Lower leg skin (tissue), 4 donors: ENCODE results near the gene MYBPH. TPM values are rescaled to one million over a fixed set of nuclear protein-coding genes. Genes with fewer than 3 reads are reported as not detected.

Source experiments
- DNase-seq, 2 donors: peaks; one replicate each; pipeline ENCODE4 v3.0.0-alpha.2; 2019; ENCODE audit warnings: low spot score in 2 of 2
- H3K4me3 ChIP-seq: fragments of 200-600 bp; sonication (generic); 2 replicates; pipeline ENCODE4 v1.5.1; 2017; ENCODE audit warnings: mild to moderate bottlenecking, low read depth; ENCODE audit not compliant: poor library complexity, severe bottlenecking
- CTCF ChIP-seq, 3 donors: fragments of 450-650 bp; IDR thresholded peaks; one replicate each; pipeline ENCODE4 v1.5.1; 2016; ENCODE audit warnings: antibody characterized with exemption in 3 of 3, mild to moderate bottlenecking in 3 of 3, moderate library complexity in 2 of 3
- POLR2A ChIP-seq, 2 donors: fragments of 450-650 bp; IDR thresholded peaks; one replicate each; pipeline ENCODE4 v1.6.1; 2016 to 2017; ENCODE audit warnings: antibody characterized with exemption in 2 of 2, mild to moderate bottlenecking in 1 of 2, moderate library complexity in 1 of 2
- WGBS, 2 donors: methylation state at CpG; one replicate each; pipeline ENCODE4 v1.1.5; 2018; 5-methylcytosine and 5-hydroxymethylcytosine counted together
- intact Hi-C: fragments of 100-400 bp; cut with DNase I; formaldehyde crosslinking; loops from one replicate; pipeline ENCODE4 v1.15.0; 2023; ENCODE audit warnings: low total_unique reads
- total RNA-seq, 4 donors: library from RNA; depleted of rRNA; stranded (reverse); fragments of >200 nt; gene quantifications; one replicate each; pipeline ENCODE4 v1.1.0, GENCODE V29; 2016

Gene MYBPH
- total RNA-seq, 4 donors from 2014 or later, result not detected

- TF ChIP-seq POLR2A (IDR thresholded peaks at IDR 0.05) (no peak), CTCF (IDR thresholded peaks at IDR 0.05) (no peak)
- DNase-seq, result no peak
- 59 to 69% methylated on average over 9 of the region's 9 CpGs for WGBS, 2 donors
- intact Hi-C loops, result no loop called here
- no peak overlapping the region for H3K4me3 ChIP-seq
Measured at GRCh38 chr1:203151362-203152157, 24.1 kb downstream of the MYBPH start.

GRCh38 chr1:203150511-203151297, 24.9 kb downstream of the MYBPH start:
- DNase-seq, result no peak
- intact Hi-C loops, result no loop called here
- TF ChIP-seq CTCF (IDR thresholded peaks at IDR 0.05) (no peak), POLR2A (IDR thresholded peaks at IDR 0.05) (no peak)
- H3K4me3 ChIP-seq, result no peak overlapping the region
- 74 to 76% methylated on average over 9 of the region's 9 CpGs for WGBS, 2 donors

- 69 to 77% methylated on average over 7 of the region's 7 CpGs for WGBS, 2 donors
- no peak overlapping the region for H3K4me3 ChIP-seq
- intact Hi-C loops, result no loop called here
- no peak for DNase-seq
- no peak for TF ChIP-seq POLR2A (IDR thresholded peaks at IDR 0.05)
- TF ChIP-seq CTCF (IDR thresholded peaks at IDR 0.05), result no peak
Measured at GRCh38 chr1:203149188-203149840, 26.3 kb downstream of the MYBPH start.

GRCh38 chr1:203148579-203148978, 27.0 kb downstream of the MYBPH start:
- intact Hi-C loops, result no loop called here
- 85 to 91% methylated on average over 12 of the region's 12 CpGs for WGBS, 2 donors
- TF ChIP-seq CTCF (IDR thresholded peaks at IDR 0.05), result no peak
- TF ChIP-seq POLR2A (IDR thresholded peaks at IDR 0.05), result no peak
- H3K4me3 ChIP-seq, result no peak overlapping the region
- no peak for DNase-seq

GRCh38 chr1:203148127-203148526, 27.5 kb downstream of the MYBPH start:
- no peak overlapping the region for H3K4me3 ChIP-seq
- intact Hi-C loops, result no loop called here
- no peak for DNase-seq
- TF ChIP-seq POLR2A (IDR thresholded peaks at IDR 0.05) (no peak), CTCF (IDR thresholded peaks at IDR 0.05) (no peak)
- WGBS, 2 donors, result 89 to 91% methylated on average over 5 of the region's 5 CpGs
